Common myeloid progenitor, CD34-positive (primary cell): ENCODE results near the gene MTPN.

ENCODE experiments used
- CTCF ChIA-PET: fragments of 350-600 bp; sonication (Branson Sonifier 250); formaldehyde crosslinking; loops from one replicate; lab custom pipeline; 2021; ENCODE audit warnings: antibody characterized with exemption; lab: Charles Lee
- POLR2A ChIA-PET: fragments of 350-600 bp; sonication (Branson Sonifier 250); formaldehyde crosslinking; loops from one replicate; lab custom pipeline; 2021; ENCODE audit warnings: antibody characterized with exemption; lab: Charles Lee
- DNase-seq, 3 donors: peaks; one replicate each; pipeline versions ENCODE4 v3.0.0 to v3.0.0-alpha.2; 2013
- H3K27ac ChIP-seq, 2 experiments: 1 replicate in 1 of 2; 2 replicates in 1 of 2; pipeline ENCODE4 v1.7.0; 2013; ENCODE audit warnings: inconsistent platforms in 2 of 2, low read length in 2 of 2, mild to moderate bottlenecking in 2 of 2, low read depth in 1 of 2, moderate library complexity in 1 of 2; ENCODE audit not compliant: severe bottlenecking in 2 of 2, insufficient read depth in 1 of 2, poor library complexity in 1 of 2
- H3K27me3 ChIP-seq, 5 experiments: replicated peaks in 2 of 5; 1 replicate in 3 of 5; 2 replicates in 2 of 5; pipeline versions ENCODE4 v1.6.1 to v1.7.0; 2013; ENCODE audit warnings: low read length in 4 of 5, mild to moderate bottlenecking in 2 of 5, moderate library complexity in 2 of 5, inconsistent platforms in 1 of 5; ENCODE audit not compliant: insufficient read depth in 5 of 5, control insufficient read depth in 4 of 5
- H3K36me3 ChIP-seq, 4 experiments: 1 replicate in 2 of 4; 2 replicates in 2 of 4; pipeline versions ENCODE4 v1.6.1 to v1.7.0; 2013; ENCODE audit warnings: low read length in 3 of 4, control low read depth in 1 of 4, mild to moderate bottlenecking in 1 of 4; ENCODE audit not compliant: control insufficient read depth in 4 of 4, insufficient read depth in 4 of 4
- H3K4me1 ChIP-seq, 4 experiments: 1 replicate in 3 of 4; 2 replicates in 1 of 4; pipeline versions ENCODE4 v1.6.1 to v1.7.1; 2013; ENCODE audit warnings: low read length in 3 of 4, mild to moderate bottlenecking in 3 of 4, control low read depth in 1 of 4, inconsistent platforms in 1 of 4, moderate library complexity in 1 of 4; ENCODE audit not compliant: control insufficient read depth in 4 of 4, insufficient read depth in 4 of 4; ENCODE audit errors: control extremely low read depth in 1 of 4
- H3K4me3 ChIP-seq, 7 experiments: 1 replicate in 4 of 7; 2 replicates in 3 of 7; pipeline versions ENCODE4 v1.5.1 to v1.7.0; 2013; ENCODE audit warnings: mild to moderate bottlenecking in 7 of 7, low read length in 6 of 7, moderate library complexity in 6 of 7, inconsistent platforms in 2 of 7, low read depth in 2 of 7, control low read depth in 1 of 7; ENCODE audit not compliant: insufficient read depth in 4 of 7, control insufficient read depth in 1 of 7; ENCODE audit errors: extremely low read depth in 1 of 7
- H3K9me3 ChIP-seq, 5 experiments: 1 replicate in 4 of 5; 2 replicates in 1 of 5; pipeline versions ENCODE4 v1.6.1 to v1.7.1; 2013; ENCODE audit warnings: low read length in 4 of 5, mild to moderate bottlenecking in 2 of 5, inconsistent platforms in 1 of 5, low read depth in 1 of 5, moderate library complexity in 1 of 5; ENCODE audit not compliant: control insufficient read depth in 4 of 5, insufficient read depth in 2 of 5; ENCODE audit errors: control extremely low read depth in 1 of 5
- WGBS: methylation state at CpG from one replicate; pipeline ENCODE4 v1.1.5; 2013; ENCODE audit not compliant: insufficient coverage; 5-methylcytosine and 5-hydroxymethylcytosine counted together

Gene MTPN

GRCh38 chr7:135940077-135941075 lies 36.8 kb downstream of the MTPN start:
- Histone ChIP-seq H3K4me1 (peaks cover 12 to 53% (median 26%) of the 10 kb centered on the region in 4 experiments), H3K27ac (no peak overlapping the region), H3K9me3 (no peaks in the 10 kb centered on the region), H3K27me3 (no peaks in the 10 kb centered on the region), H3K36me3 (peaks cover 0 to 18% (median 2%) of the 10 kb centered on the region in 4 experiments), H3K4me3 (no peak overlapping the region)
- no peak for DNase-seq
- 100% methylated on average over 1 of the region's 3 CpGs for WGBS
- CTCF ChIA-PET = interaction anchor here (1.0 to 2.0 kb wide), 2 partner anchors 10 to 45 kb away, joined by 3 to 6 read pairs; no protein-coding TSS in a partner anchor
- POLR2A ChIA-PET = no interaction called here

GRCh38 chr7:135939261-135939812 lies 37.8 kb downstream of the MTPN start:
- H3K27ac ChIP-seq = no peak overlapping the region

GRCh38 chr7:135938563-135938962 lies 38.6 kb downstream of the MTPN start:
- no peak for DNase-seq
- H3K4me3 ChIP-seq = no peak overlapping the region
- H3K27me3 ChIP-seq = no peaks in the 10 kb centered on the region
- WGBS = 92% methylated on average over 2 of the region's 3 CpGs
- peak overlapping the region in 1 of 2 experiments; percentile 44 for H3K27ac ChIP-seq
- CTCF ChIA-PET = interaction anchor here (1.3 kb wide), 1 partner anchor 44 kb away, joined by 3 read pairs; no protein-coding TSS in a partner anchor
- POLR2A ChIA-PET = interaction anchor here (1.0 kb wide), 1 partner anchor 13 kb away, joined by 3 read pairs; no protein-coding TSS in a partner anchor
- peaks cover 0 to 24% (median 1%) of the 10 kb centered on the region in 4 experiments for H3K36me3 ChIP-seq
- peaks cover 18 to 54% (median 29%) of the 10 kb centered on the region in 4 experiments for H3K4me1 ChIP-seq
- peaks cover 0 to 3% (median 0%) of the 10 kb centered on the region in 5 experiments for H3K9me3 ChIP-seq

More at GRCh38 chr7:135939261-135939812, 37.8 kb downstream of the MTPN start:
- Histone ChIP-seq H3K4me3 (no peak overlapping the region), H3K27me3 (no peaks in the 10 kb centered on the region), H3K36me3 (peaks cover 0 to 18% (median 1%) of the 10 kb centered on the region in 4 experiments), H3K9me3 (no peaks in the 10 kb centered on the region), H3K4me1 (peaks cover 12 to 52% (median 27%) of the 10 kb centered on the region in 4 experiments)
- ChIA-PET CTCF (interaction anchor here (1.3 kb wide), 1 partner anchor 43 kb away, joined by 3 read pairs; no protein-coding TSS in a partner anchor), POLR2A (no interaction called here)
- WGBS = 100% methylated on average over 3 of the region's 8 CpGs
- DNase-seq = no peak

GRCh38 chr7:135938086-135938485 lies 39.1 kb downstream of the MTPN start:
- no peak overlapping the region for H3K4me3 ChIP-seq
- ChIA-PET POLR2A (interaction anchor here (1.0 kb wide), 1 partner anchor 12 kb away, joined by 3 read pairs; no protein-coding TSS in a partner anchor), CTCF (interaction anchor here (0.9 to 1.4 kb wide), 3 partner anchors 9 to 44 kb away, joined by 3 read pairs; no protein-coding TSS in a partner anchor)
- peaks cover 0 to 3% (median 0%) of the 10 kb centered on the region in 5 experiments for H3K9me3 ChIP-seq
- no peak overlapping the region for H3K27ac ChIP-seq
- peaks cover 0 to 26% (median 1%) of the 10 kb centered on the region in 4 experiments for H3K36me3 ChIP-seq
- H3K4me1 ChIP-seq = peaks cover 16 to 55% (median 27%) of the 10 kb centered on the region in 4 experiments
- no peaks in the 10 kb centered on the region for H3K27me3 ChIP-seq
- DNase-seq = no peak

GRCh38 chr7:135936497-135937217 lies 40.5 kb downstream of the MTPN start:
- ChIA-PET CTCF (interaction anchor here (1.4 kb wide), 1 partner anchor 9 kb away, joined by 3 read pairs; no protein-coding TSS in a partner anchor), POLR2A (no interaction called here)
- Histone ChIP-seq H3K4me1 (peaks cover 7 to 57% (median 27%) of the 10 kb centered on the region in 4 experiments), H3K27ac (no peak overlapping the region), H3K36me3 (peaks cover 0 to 26% (median 0%) of the 10 kb centered on the region in 4 experiments), H3K4me3 (no peak overlapping the region), H3K27me3 (no peaks in the 10 kb centered on the region), H3K9me3 (peaks cover 0 to 3% (median 0%) of the 10 kb centered on the region in 5 experiments)
- WGBS = no CpG with 5 or more reads among the region's 2 CpGs
- DNase-seq = no peak

- Histone ChIP-seq H3K9me3 (peaks cover 0 to 3% (median 0%) of the 10 kb centered on the region in 5 experiments), H3K4me1 (peaks cover 15 to 68% (median 27%) of the 10 kb centered on the region in 4 experiments), H3K36me3 (peaks cover 0 to 18% (median 4%) of the 10 kb centered on the region in 4 experiments), H3K27me3 (no peaks in the 10 kb centered on the region), H3K27ac (no peak overlapping the region), H3K4me3 (no peak overlapping the region)
- WGBS = 86% methylated on average over 2 of the region's 2 CpGs
- DNase-seq = no peak
- POLR2A ChIA-PET = no interaction called here
- CTCF ChIA-PET = interaction anchor here (1.0 kb wide), 1 partner anchor 16 kb away, joined by 3 read pairs; no protein-coding TSS in a partner anchor
Observed at GRCh38 chr7:135934651-135935050, 42.5 kb downstream of the MTPN start.
